Measurements from ENCODE around the gene PIGH. TPM values are rescaled to one million over a fixed set of nuclear protein-coding genes. Genes with fewer than 3 reads are reported as not detected.

PIGH gene
- total and polyA plus RNA-seq, 3 donors from 2014 or later = 44.1 to 69.3 (median 45.2) TPM

- TF ChIP-seq POLR2A (IDR thresholded peaks at IDR 0.05) (no peak), CTCF (IDR thresholded peaks at IDR 0.05) (no peak)
- intact Hi-C loops (cut with DNase I; ENCODE audit: low total_unique reads) = no loop called here
- Histone ChIP-seq H3K27ac (no peak overlapping the region), H3K9me3 (no peaks in the 10 kb centered on the region), H3K4me1 (no peaks in the 10 kb centered on the region), H3K36me3 (ENCODE audit: low read depth, missing control alignments) (no peaks in the 10 kb centered on the region), H3K27me3 (no peaks in the 10 kb centered on the region), H3K4me3 (no peak overlapping the region)
- 96 to 97% methylated on average over 5 of the region's 5 CpGs for WGBS, 2 donors
- DNase-seq = no peak
Observed at GRCh38 chr14:67564236-67564635, 35.8 kb downstream of the PIGH start.

GRCh38 chr14:67562776-67563150, 37.3 kb downstream of the PIGH start:
- no peak for DNase-seq
- Histone ChIP-seq H3K4me3 (no peak overlapping the region), H3K27me3 (no peaks in the 10 kb centered on the region), H3K36me3 (ENCODE audit: low read depth, missing control alignments) (no peaks in the 10 kb centered on the region), H3K4me1 (no peaks in the 10 kb centered on the region), H3K9me3 (no peaks in the 10 kb centered on the region), H3K27ac (no peak overlapping the region)
- TF ChIP-seq POLR2A (IDR thresholded peaks at IDR 0.05) = no peak
- no peak for TF ChIP-seq CTCF (IDR thresholded peaks at IDR 0.05)
- 92 to 100% methylated on average over 5 of the region's 5 CpGs for WGBS, 2 donors
- intact Hi-C loops (cut with DNase I; ENCODE audit: low total_unique reads) = no loop called here

- no peaks in the 10 kb centered on the region for H3K27me3 ChIP-seq
- intact Hi-C loops (cut with DNase I; ENCODE audit: low total_unique reads) = no loop called here
- no peak for TF ChIP-seq POLR2A (IDR thresholded peaks at IDR 0.05)
- no peak for TF ChIP-seq CTCF (IDR thresholded peaks at IDR 0.05)
- no peaks in the 10 kb centered on the region for H3K36me3 ChIP-seq (ENCODE audit: low read depth, missing control alignments)
- no peak overlapping the region for H3K27ac ChIP-seq
- H3K4me3 ChIP-seq = no peak overlapping the region
- H3K9me3 ChIP-seq = no peaks in the 10 kb centered on the region
- WGBS, 2 donors = 83 to 90% methylated on average over 9 to 14 of the region's 14 CpGs
- no peaks in the 10 kb centered on the region for H3K4me1 ChIP-seq
- no peak for DNase-seq
Observed at GRCh38 chr14:67562025-67562775, 37.9 kb downstream of the PIGH start.

GRCh38 chr14:67559639-67560038, 40.4 kb downstream of the PIGH start:
- WGBS, 2 donors = 66 to 74% methylated on average over 4 of the region's 4 CpGs
- Histone ChIP-seq H3K36me3 (ENCODE audit: low read depth, missing control alignments) (no peaks in the 10 kb centered on the region), H3K4me1 (no peaks in the 10 kb centered on the region), H3K27ac (no peak overlapping the region), H3K27me3 (no peaks in the 10 kb centered on the region), H3K4me3 (no peak overlapping the region), H3K9me3 (no peaks in the 10 kb centered on the region)
- intact Hi-C loops (cut with DNase I; ENCODE audit: low total_unique reads) = no loop called here
- DNase-seq = no peak
- TF ChIP-seq CTCF (IDR thresholded peaks at IDR 0.05) = no peak
- no peak for TF ChIP-seq POLR2A (IDR thresholded peaks at IDR 0.05)

- TF ChIP-seq POLR2A (IDR thresholded peaks at IDR 0.05) = no peak
- TF ChIP-seq CTCF (IDR thresholded peaks at IDR 0.05) = no peak
- Histone ChIP-seq H3K4me3 (no peak overlapping the region), H3K9me3 (no peaks in the 10 kb centered on the region), H3K27me3 (no peaks in the 10 kb centered on the region), H3K36me3 (ENCODE audit: low read depth, missing control alignments) (no peaks in the 10 kb centered on the region), H3K27ac (no peak overlapping the region), H3K4me1 (no peaks in the 10 kb centered on the region)
- WGBS, 2 donors = 76 to 95% methylated on average over 3 of the region's 3 CpGs
- DNase-seq = no peak
- intact Hi-C loops (cut with DNase I; ENCODE audit: low total_unique reads) = no loop called here
Observed at GRCh38 chr14:67557656-67558055, 42.4 kb downstream of the PIGH start.
